Stimulated activated CD8-positive, alpha-beta memory T cell treated with anti-CD3 and anti-CD28 coated beads, Interleukin-2, amount 100 ng/mL, for 48 hours (primary cell): ENCODE data around the gene ROCK2.

Source experiments
- DNase-seq, 2 donors: peaks; one replicate each; pipeline ENCODE4 v3.0.0-alpha.2; 2020; ENCODE audit warnings: low read depth in 2 of 2

Gene ROCK2

GRCh38 chr2:11310212-11310611 lies 34.2 kb downstream of the ROCK2 start:
- no peak for DNase-seq

DNA sequence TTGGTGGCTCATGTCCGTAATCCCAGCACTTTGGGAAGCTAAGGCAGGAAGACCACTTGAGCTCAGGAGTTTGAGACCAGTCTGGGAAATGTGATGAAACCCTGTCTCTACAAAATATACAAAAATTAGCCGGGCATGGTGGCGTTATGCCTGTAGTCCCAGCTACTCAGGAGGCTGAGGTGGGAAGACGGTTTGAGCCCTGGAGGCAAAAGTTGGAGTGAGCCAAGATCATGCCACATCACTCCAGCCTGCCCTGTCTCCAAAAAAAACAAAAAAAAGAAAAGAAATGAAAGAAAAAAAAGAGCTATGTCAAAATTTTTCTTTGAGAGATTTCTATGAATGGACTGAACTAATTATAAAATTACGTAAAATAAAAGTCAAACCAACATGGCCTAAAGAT lies 34.7 kb downstream of the ROCK2 start:
- no peak for DNase-seq

DNA sequence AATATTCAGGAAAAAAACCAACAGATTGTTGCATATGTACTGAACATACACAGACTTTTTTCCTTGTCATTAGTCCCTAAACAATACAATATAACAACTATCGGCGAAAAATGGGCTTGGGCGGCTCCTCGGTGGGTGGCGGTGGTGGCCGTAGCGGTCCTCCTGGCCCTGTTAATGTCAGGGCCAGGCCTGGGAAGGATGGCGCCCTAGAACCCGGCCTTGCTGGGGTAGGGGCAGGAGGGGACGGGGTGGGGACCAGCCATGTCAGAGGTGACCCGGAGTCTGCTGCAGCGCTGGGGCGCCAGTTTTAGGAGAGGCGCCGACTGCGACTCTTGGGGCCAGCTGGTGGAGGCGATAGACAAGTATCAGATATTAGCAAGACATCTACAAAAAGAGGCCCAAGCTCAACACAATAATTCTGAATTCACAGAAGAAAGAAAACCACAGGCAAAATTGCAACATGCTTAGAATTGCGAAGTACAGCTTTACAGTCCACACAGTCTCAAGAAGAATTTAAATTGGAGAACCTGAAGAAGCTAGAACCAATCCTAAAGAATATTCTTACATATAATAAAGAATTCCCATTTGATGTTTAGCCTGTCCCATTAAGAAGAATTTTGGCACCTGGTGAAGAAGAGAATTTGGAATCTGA lies 36.5 kb downstream of the ROCK2 start:
- no peak for DNase-seq

DNA sequence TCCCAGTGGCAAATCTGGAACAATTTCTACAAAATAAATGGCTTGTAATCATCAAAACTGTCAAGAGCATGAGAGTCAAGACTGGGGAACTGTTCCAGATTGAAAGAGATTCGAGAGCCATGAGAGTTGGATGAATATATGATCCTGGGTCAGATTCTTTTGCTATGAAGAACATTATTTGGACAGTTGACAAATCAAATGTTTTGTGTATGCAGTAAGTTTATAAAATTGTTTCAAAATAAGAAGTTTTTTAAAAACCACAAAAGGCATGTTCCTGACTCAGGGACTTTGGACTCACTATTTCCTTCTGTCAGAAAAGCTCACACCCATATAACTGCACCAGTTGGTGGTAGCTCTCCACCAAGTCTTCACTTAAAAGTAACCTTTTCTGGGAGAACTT lies 38.5 kb downstream of the ROCK2 start:
- DNase-seq: no peak

GRCh38 chr2:11305338-11305737 lies 39.1 kb downstream of the ROCK2 start:
- DNase-seq: no peak

- DNase-seq: no peak
Measured at GRCh38 chr2:11304476-11304875, 40.0 kb downstream of the ROCK2 start.

DNA sequence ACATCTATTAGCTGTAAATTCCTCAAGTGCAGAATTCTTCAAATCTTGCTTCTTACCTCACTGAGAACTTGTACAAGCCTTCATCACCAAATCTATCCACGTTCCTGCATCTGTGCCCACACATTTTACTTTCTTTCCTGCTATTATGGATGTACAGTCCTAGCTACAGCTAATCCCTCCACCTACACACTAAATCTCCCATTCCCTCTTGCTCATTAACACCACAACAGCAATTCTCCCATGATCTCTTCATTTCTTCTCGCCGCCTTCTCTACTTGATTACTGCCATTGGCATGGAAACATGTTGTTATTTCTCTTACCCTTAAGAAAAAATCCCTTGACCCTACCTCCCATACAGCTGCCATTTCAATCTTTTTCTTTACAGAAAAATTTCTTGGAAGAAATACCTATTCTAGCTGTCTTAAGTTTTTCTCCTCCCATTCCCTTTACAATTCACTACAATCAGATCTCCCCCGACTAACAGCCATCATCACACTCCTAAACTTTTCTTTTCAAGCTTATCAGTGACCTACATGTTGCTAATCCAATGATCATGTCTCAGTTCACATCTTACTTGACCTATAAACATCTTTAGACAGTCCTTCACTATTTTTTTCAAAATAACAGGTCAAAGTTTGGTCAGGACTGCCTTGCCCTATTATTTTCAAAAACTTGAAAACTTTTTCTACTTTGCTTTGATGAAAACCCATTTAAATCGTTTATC lies 41.0 kb downstream of the ROCK2 start:
- DNase-seq: no peak

GRCh38 chr2:11299439-11299838 lies 45.0 kb downstream of the ROCK2 start:
- no peak for DNase-seq

DNA sequence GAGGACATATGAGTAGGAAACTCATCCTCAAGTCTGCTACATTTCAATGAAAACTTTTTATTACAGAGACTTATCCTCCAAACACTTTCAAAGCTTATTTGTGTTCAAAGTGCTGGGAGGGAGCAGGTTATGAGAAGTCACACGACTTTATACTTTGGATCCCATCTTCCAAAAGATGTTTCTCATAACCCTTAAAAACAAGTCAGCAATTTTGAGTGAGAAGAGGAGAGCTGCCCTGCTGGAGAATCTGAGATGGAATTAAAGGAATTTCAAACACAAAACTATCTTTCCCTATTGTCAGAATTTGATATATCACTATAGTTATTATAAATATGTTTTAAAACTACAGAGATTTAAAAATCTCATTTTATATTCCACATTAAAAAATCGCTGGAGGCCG lies 45.8 kb downstream of the ROCK2 start:
- DNase-seq: no peak

DNA sequence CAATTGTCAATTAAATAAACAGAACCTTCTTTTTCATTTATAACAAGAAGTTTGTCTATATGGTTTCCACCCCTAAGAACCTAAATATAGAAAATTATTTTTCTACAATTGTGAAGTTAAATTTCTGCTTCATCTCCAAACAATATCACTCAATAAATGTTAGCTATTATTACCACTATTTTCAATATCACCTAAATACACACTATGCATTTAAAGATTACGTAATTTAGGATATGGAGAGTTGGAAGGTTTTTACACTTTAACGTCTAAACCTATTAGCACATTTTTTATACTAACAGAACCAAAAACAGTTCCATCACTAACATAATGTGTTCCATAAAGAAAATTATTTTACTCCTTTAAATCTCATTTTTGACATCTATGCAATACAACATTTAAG lies 48.0 kb downstream of the ROCK2 start:
- DNase-seq: no peak

DNA sequence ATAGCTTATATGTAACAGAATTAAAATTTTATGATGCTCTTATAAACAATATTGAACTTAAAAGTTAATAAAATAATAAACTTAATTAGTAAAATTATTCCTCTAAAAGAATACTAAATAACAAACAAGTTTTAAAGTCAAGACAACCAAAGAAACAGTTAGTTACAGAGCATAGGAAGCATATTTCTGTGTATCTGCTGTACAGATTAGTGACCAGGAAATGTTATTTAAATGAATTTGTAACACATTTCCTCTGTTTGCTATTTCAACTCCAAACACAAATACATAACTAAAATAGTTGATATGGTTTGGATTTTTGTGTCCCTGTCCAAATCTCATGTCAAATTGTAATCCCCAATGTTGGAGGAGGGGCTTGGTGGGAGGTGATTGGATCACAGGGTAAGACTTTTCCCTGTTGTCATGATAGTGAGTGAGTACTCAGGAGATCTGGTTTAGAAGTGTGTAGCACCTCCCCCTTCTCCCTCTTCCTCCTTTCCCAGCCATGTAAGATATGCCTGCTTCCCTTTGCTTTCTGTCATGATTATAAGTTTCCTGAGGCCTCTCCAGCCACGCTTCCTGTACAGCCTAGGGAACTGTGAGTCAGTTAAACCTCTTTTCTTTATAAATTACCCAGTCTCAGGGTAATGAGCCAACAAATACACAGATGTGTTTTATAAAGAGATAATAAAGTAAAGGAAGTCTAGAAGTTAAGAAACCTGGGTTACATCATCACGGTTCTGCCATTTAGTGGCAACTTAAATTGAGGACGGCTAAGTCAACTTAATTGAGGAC lies 51.8 kb downstream of the ROCK2 start:
- no peak for DNase-seq

DNA sequence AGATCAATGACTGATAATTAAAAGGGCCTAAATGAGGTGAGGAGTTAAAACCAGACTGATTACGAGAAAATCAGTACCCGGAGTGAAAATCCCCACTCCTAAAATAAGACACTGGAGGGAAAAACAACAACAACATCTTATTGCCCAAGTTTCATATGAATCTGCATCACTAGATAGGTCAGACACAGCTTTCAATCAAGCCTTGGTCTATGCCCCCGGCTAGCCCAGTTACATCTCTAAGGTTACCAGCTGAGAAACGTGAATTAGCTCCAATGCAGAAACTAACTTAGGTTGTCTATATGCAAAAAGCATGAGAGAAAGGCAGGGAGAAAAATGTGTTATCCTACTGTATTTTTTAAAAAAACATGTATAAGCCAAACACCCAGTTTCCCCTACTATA lies 53.7 kb downstream of the ROCK2 start:
- no peak for DNase-seq

- DNase-seq: no peak
Measured at GRCh38 chr2:11290211-11290610, 54.2 kb downstream of the ROCK2 start.

DNA sequence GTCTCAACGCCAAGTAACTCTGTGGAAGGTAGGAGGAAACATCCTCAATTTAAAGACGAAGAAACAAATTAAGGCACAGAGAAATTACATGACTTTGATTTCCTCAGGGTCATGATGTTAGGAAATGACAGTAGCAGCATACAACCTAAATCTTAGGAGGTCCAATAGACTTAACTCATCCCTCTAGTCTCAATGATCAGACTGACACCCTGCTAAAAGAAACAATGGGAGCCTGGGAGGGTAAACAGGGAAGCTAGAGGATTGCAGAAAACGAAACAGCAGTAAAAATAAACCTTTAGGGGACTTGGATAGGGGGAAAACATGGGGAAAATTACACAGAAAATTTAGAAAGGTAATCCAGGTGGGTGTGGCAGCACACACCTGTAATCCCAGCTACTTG lies 56.0 kb downstream of the ROCK2 start:
- DNase-seq: no peak

DNA sequence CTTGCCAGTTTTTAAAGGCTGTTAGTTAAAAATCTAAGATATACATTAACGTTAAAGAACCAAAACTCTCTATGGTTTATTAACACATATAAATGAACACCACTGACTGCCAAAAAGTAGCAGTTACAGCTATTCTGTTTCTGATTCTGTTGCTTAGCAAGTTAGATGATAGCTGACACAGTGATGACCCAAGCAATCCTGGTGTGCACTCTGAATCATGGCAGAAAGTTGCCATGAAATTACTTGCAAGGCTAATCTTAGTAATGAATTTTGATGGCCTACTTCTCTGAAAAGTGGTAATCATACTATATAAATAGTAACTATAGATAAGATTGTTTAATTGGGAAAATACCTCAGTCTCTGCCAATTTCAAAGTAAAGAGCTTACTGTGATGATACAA lies 57.7 kb downstream of the ROCK2 start:
- DNase-seq: no peak

- no peak for DNase-seq
Measured at GRCh38 chr2:11286323-11286722, 58.1 kb downstream of the ROCK2 start.

DNA sequence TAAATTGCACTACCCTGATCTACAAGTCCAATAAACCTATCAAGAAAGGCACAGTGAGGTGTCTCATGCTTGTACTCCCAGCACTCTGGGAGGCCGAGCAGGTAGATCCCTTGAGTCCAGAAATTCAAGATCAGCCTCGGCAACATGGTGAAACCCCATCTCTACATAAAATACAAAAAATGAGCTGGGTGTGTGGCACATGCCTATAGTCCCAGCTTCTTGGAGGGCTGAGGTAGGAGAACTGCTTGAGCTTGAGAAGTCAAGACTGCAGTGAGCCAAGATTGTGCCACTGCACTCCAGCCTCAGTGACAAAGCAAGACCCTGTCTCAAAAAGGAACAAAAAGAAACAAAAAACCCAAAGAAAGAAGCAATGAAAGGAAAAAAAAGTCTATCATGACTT lies 58.9 kb downstream of the ROCK2 start:
- no peak for DNase-seq

DNA sequence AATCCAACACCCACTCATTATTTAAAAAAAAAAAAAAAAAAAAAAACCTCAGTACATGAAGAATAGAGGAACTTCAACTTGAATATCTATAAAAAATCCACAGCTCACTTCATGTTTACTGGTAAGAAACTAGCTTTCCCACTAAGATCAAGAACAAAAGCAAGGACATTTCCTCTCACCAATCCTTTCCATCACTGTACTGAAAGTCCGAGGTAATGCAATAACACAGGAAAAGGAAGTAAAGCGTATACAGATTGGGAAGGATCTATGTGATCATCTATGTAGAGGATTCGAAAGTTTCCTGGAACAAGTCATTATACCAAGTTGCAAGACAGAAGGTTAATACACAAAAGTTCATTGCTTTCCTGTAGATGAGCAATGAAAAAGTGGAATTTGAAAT lies 63.2 kb downstream of the ROCK2 start:
- no peak for DNase-seq

GRCh38 chr2:11280713-11281112 lies 63.7 kb downstream of the ROCK2 start:
- DNase-seq: no peak

DNA sequence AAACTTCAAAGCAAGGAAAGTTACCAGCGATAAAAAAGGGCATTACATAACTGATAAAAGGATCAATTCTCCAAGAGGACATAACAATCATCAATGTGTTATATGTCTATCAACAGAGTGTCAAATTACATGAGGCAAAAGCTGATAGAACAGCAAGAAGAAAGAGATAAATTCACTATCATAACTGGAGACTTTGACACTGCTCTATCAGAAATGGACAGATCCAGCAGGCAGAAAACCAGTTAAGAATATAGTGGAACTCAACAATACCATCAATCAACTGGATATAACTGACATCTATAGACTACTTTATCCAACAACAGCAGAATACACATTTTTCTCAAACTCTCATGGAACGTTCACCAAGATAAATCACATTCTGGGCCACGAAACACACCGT lies 65.0 kb downstream of the ROCK2 start:
- no peak for DNase-seq

DNA sequence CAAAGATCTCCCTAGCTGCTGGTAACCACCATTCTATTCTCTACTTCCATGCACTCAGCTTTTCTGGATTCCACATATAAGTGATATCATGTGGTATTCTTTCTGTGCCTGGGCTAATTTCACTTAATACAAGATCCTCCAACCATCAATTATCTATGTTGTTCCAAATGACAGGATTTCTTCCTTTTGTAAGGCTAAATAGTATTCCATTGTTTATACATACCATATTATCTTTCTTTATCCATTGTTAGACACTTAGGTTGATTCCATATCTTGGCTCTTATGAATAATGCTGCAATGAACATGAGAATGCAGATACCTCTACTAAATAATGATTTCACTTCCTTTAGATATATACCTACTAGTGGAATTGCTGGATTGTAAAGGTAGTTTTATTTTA lies 66.2 kb downstream of the ROCK2 start:
- DNase-seq: no peak

- DNase-seq: no peak
Measured at GRCh38 chr2:11275910-11276309, 68.5 kb downstream of the ROCK2 start.

GRCh38 chr2:11270891-11271290 lies 73.5 kb downstream of the ROCK2 start:
- no peak for DNase-seq
